NCI-H510A treated with DMSO at 0.1 percent for 48 hours (cell line): ENCODE data around the gene RIMS4.
"Not testable (repeated sequence)": the region's sequence is repeated elsewhere in the genome, so short reads cannot be mapped to it uniquely, and the experiment has no call there.

Experiments
- DNase-seq: peaks from one replicate; lab custom pipeline; 2025; lab: John Stamatoyannopoulos, UW

The RIMS4 gene

GRCh38 chr20:44830523-44830922 lies 20.2 kb upstream of the RIMS4 start:
- no peak for DNase-seq

- DNase-seq, result no peak
Observed at GRCh38 chr20:44829688-44830087, 19.3 kb upstream of the RIMS4 start.

GRCh38 chr20:44828640-44829039 lies 18.3 kb upstream of the RIMS4 start:
- DNase-seq, result no peak

- DNase-seq, result no peak
Observed at GRCh38 chr20:44827401-44827800, 17.1 kb upstream of the RIMS4 start.

GRCh38 chr20:44821576-44821975 lies 11.2 kb upstream of the RIMS4 start:
- not testable (repeated sequence) for DNase-seq

- no peak for DNase-seq
Observed at GRCh38 chr20:44819936-44820335, 9.6 kb upstream of the RIMS4 start.

GRCh38 chr20:44817143-44817910 lies 7.0 kb upstream of the RIMS4 start:
- no peak for DNase-seq

- no peak for DNase-seq
Observed at GRCh38 chr20:44814937-44815336, 4.6 kb upstream of the RIMS4 start.

GRCh38 chr20:44811150-44811685 lies 872 bp upstream of the RIMS4 start:
- DNase-seq, result no peak

GRCh38 chr20:44810061-44810390 lies 320 bp downstream of the RIMS4 start:
- no peak for DNase-seq

- no peak for DNase-seq
Observed at GRCh38 chr20:44809380-44810060, 826 bp downstream of the RIMS4 start.

- no peak for DNase-seq
Observed at GRCh38 chr20:44807684-44808056, 2.7 kb downstream of the RIMS4 start.

GRCh38 chr20:44807051-44807683 lies 3.2 kb downstream of the RIMS4 start:
- DNase-seq, result no peak

- no peak for DNase-seq
Observed at GRCh38 chr20:44805979-44806620, 4.2 kb downstream of the RIMS4 start.

- no peak for DNase-seq
Observed at GRCh38 chr20:44805335-44805978, 4.9 kb downstream of the RIMS4 start.

- DNase-seq, result no peak
Observed at GRCh38 chr20:44803383-44803941, 6.9 kb downstream of the RIMS4 start.

GRCh38 chr20:44802702-44803101 lies 7.6 kb downstream of the RIMS4 start:
- DNase-seq, result no peak

- DNase-seq, result no peak
Observed at GRCh38 chr20:44800391-44801046, 9.8 kb downstream of the RIMS4 start.

- no peak for DNase-seq
Observed at GRCh38 chr20:44799691-44800090, 10.7 kb downstream of the RIMS4 start.

GRCh38 chr20:44796758-44797457 lies 13.4 kb downstream of the RIMS4 start:
- DNase-seq, result no peak

GRCh38 chr20:44796311-44796710 lies 14.0 kb downstream of the RIMS4 start:
- DNase-seq, result no peak
